Measurements from ENCODE around the gene TES. TPM values are rescaled to one million over a fixed set of nuclear protein-coding genes. Genes with fewer than 3 reads are reported as not detected.
A peak's percentile ranks its signal among the peaks of the same experiment; 100 is the strongest.

The TES gene
- total and polyA plus RNA-seq, 2 of the 13 experiments (the other 11 are each of a cell fraction or from before 2014, with no cell fraction given) = 21.6 to 23.0 TPM

GRCh38 chr7:116164552-116165306 lies 45.6 kb upstream of the TES start:
- no TSS peak for BruUV-seq (replicated peaks)
- DNase-seq (ENCODE audit: low spot score) (no peak), FAIRE-seq (no peak), ATAC-seq (no peak)
- POLR2A ChIA-PET = no interaction called here
- no peak overlapping the region for H3K4me3 ChIP-seq (replicated peaks in 1 of 3; ENCODE audit: insufficient read depth in 1 of 3, low read depth in 2 of 3, low read length in 3 of 3)
- no peak overlapping the region for H3K9ac ChIP-seq (ENCODE audit: insufficient read depth, low read depth, low read length)
- intact Hi-C loops (cut with micrococcal nuclease; ENCODE audit: unreplicated experiment) (loop anchor here (10.0 kb wide), 1 partner anchor 360 kb away; the partner anchor contains the start of gene CAV1), in situ Hi-C loops (cut with HindIII; ENCODE audit: extremely low pct_ligation_motif_present, low pct_unique_long_range_greater_than_20kb) (loop anchor here (25.0 kb wide), 1 partner anchor 648 kb away; no protein-coding TSS in a partner anchor)
- 64% methylated on average over 2 of the region's 2 CpGs for WGBS (ENCODE audit: low lambda C conversion rate)
- no peaks in the 10 kb centered on the region for H3K9me3 ChIP-seq (ENCODE audit: low read length)
- H3K4me1 ChIP-seq (ENCODE audit: insufficient read depth, low read length) = peaks cover 21% of the 10 kb centered on the region
- no peak overlapping the region for H3K27ac ChIP-seq (ENCODE audit: extremely low read length, insufficient read depth, low read length)
- no peaks in the 10 kb centered on the region for H3K36me3 ChIP-seq (replicated peaks in 1 of 2; ENCODE audit: control insufficient read depth in 1 of 2, insufficient read depth in 2 of 2, low read length in 2 of 2)
- H3K27me3 ChIP-seq (ENCODE audit: control insufficient read depth in 1 of 2, insufficient read depth in 2 of 2, low read length in 2 of 2) = peaks cover 4 to 23% of the 10 kb centered on the region in 2 experiments; a peak in 3 of 5 replicates
- CTCF ChIA-PET (ENCODE audit: low intra/inter-chr PET ratio, low total read pairs) = interaction anchor here (1.0 kb wide), 1 partner anchor 72 kb away, joined by 3 read pairs; no protein-coding TSS in a partner anchor
- no peak overlapping the region for H2AFZ ChIP-seq (ENCODE audit: low read length)
- no peaks in the 10 kb centered on the region for H4K20me1 ChIP-seq (ENCODE audit: insufficient read depth, low read length)
- TF ChIP-seq ATF7 (IDR thresholded peaks at IDR 0.05) (no peak), ATF7 (CRISPR knock-in tag; IDR thresholded peaks at IDR 0.05) (no peak), PAX8 (CRISPR knock-in tag; IDR thresholded peaks at IDR 0.05; ENCODE audit: borderline replicate concordance) (no peak), THAP8 (CRISPR knock-in tag; IDR thresholded peaks at IDR 0.05; ENCODE audit: borderline replicate concordance) (no peak)
- no peaks in the 10 kb centered on the region for H3K79me2 ChIP-seq (ENCODE audit: insufficient read depth, low read length)
- H3K4me2 ChIP-seq (ENCODE audit: low read depth, low read length) = no peak overlapping the region

- ChIA-PET CTCF (ENCODE audit: low intra/inter-chr PET ratio, low total read pairs) (interaction anchor here (1.0 kb wide), 1 partner anchor 71 kb away, joined by 3 read pairs; no protein-coding TSS in a partner anchor), POLR2A (no interaction called here)
- Histone ChIP-seq H3K9me3 (ENCODE audit: low read length) (no peaks in the 10 kb centered on the region), H2AFZ (ENCODE audit: low read length) (no peak overlapping the region), H4K20me1 (ENCODE audit: insufficient read depth, low read length) (no peaks in the 10 kb centered on the region), H3K9ac (ENCODE audit: insufficient read depth, low read depth, low read length) (no peak overlapping the region), H3K4me1 (ENCODE audit: insufficient read depth, low read length) (peaks cover 31% of the 10 kb centered on the region), H3K4me2 (ENCODE audit: low read depth, low read length) (no peak overlapping the region), H3K27me3 (ENCODE audit: control insufficient read depth in 1 of 2, insufficient read depth in 2 of 2, low read length in 2 of 2) (peaks cover 4 to 23% of the 10 kb centered on the region in 2 experiments; a peak in 3 of 5 replicates), H3K4me3 (replicated peaks in 1 of 3; ENCODE audit: insufficient read depth in 1 of 3, low read depth in 2 of 3, low read length in 3 of 3) (no peak overlapping the region), H3K36me3 (replicated peaks in 1 of 2; ENCODE audit: control insufficient read depth in 1 of 2, insufficient read depth in 2 of 2, low read length in 2 of 2) (no peaks in the 10 kb centered on the region), H3K79me2 (ENCODE audit: insufficient read depth, low read length) (no peaks in the 10 kb centered on the region), H3K27ac (ENCODE audit: extremely low read length, insufficient read depth, low read length) (no peak overlapping the region)
- intact Hi-C loops (cut with micrococcal nuclease; ENCODE audit: unreplicated experiment) = loop anchor here (10.0 kb wide), 1 partner anchor 359 kb away; the partner anchor contains the start of gene CAV1
- FAIRE-seq (no peak), DNase-seq (ENCODE audit: low spot score) (no peak), ATAC-seq (no peak)
- in situ Hi-C loops (cut with HindIII; ENCODE audit: extremely low pct_ligation_motif_present, low pct_unique_long_range_greater_than_20kb) = loop anchor here (25.0 kb wide), 1 partner anchor 647 kb away; no protein-coding TSS in a partner anchor
- WGBS (ENCODE audit: low lambda C conversion rate) = 45% methylated on average over 2 of the region's 2 CpGs
- TF ChIP-seq ZNF772 (CRISPR knock-in tag; IDR thresholded peaks at IDR 0.05) (no peak), NFE2L2 (IDR thresholded peaks at IDR 0.05; ENCODE audit: low read length) (peak; percentile 52; the same call in 1 of the 2 replicates)
- BruUV-seq (replicated peaks) = no TSS peak
Observed at GRCh38 chr7:116165717-116166116, 44.6 kb upstream of the TES start.

Data from HepG2 (cell line).